Activated B cell treated with CpG ODN at 0.5 μM for 24 hours (primary cell): ENCODE measurements around the gene SCIN. TPM values are rescaled to one million over a fixed set of nuclear protein-coding genes. Genes with fewer than 3 reads are reported as not detected.

Experiments
- ATAC-seq: fragments of 200-7000 bp; cut with Tn5 transposase; one replicate; pipeline ENCODE4 v1.10.0; 2021; ENCODE audit warnings: low read depth, mild to moderate bottlenecking, moderate library complexity
- CTCF ChIA-PET: fragments of 350-600 bp; sonication (Branson Sonifier 250); formaldehyde crosslinking; loops from one replicate; lab custom pipeline; 2021; ENCODE audit warnings: antibody characterized with exemption; lab: Charles Lee
- POLR2A ChIA-PET: fragments of 350-600 bp; sonication (Branson Sonifier 250); formaldehyde crosslinking; loops from one replicate; lab custom pipeline; 2021; ENCODE audit warnings: antibody characterized with exemption; lab: Charles Lee
- DNase-seq: peaks from one replicate; pipeline ENCODE4 v3.0.0; 2022
- H3K27ac Mint-ChIP-seq: one replicate; pipeline ENCODE4 v1.8.0; 2020; ENCODE audit warnings: mixed read lengths
- H3K27me3 Mint-ChIP-seq: one replicate; pipeline ENCODE4 v1.8.0; 2021; ENCODE audit warnings: mixed read lengths
- H3K36me3 Mint-ChIP-seq: one replicate; pipeline ENCODE4 v1.8.0; 2021; ENCODE audit warnings: low read depth, mixed read lengths
- H3K4me1 Mint-ChIP-seq: one replicate; pipeline ENCODE4 v1.8.0; 2021; ENCODE audit warnings: mixed read lengths
- H3K4me3 Mint-ChIP-seq: one replicate; pipeline ENCODE4 v1.8.0; 2020; ENCODE audit warnings: mild to moderate bottlenecking, mixed read lengths
- H3K9me3 Mint-ChIP-seq: one replicate; pipeline ENCODE4 v1.8.0; 2020; ENCODE audit warnings: mixed read lengths
- CTCF ChIP-seq: fragments of 200-600 bp; IDR thresholded peaks from one replicate; pipeline ENCODE4 v1.8.0; 2022; ENCODE audit warnings: antibody characterized with exemption, mild to moderate bottlenecking
- intact Hi-C: fragments of 100-400 bp; cut with micrococcal nuclease; formaldehyde crosslinking; loops from one replicate; pipeline ENCODE4 v1.15.1; 2024
- total RNA-seq: library from RNA; stranded (reverse); gene quantifications from 2 replicates; pipeline ENCODE4 v1.2.3, GENCODE V29; 2022

The SCIN gene
- total RNA-seq, 1 donor from 2014 or later, result not detected

- H3K4me3 Mint-ChIP-seq, result no peak overlapping the region
- ChIA-PET CTCF (no interaction called here), POLR2A (no interaction called here)
- peaks cover 16% of the 10 kb centered on the region for H3K4me1 Mint-ChIP-seq
- no peaks in the 10 kb centered on the region for H3K36me3 Mint-ChIP-seq
- no peak overlapping the region for H3K27ac Mint-ChIP-seq
- TF ChIP-seq CTCF, result no peak
- intact Hi-C loops, result no loop called here
- DNase-seq (no peak), ATAC-seq (no peak)
- H3K9me3 Mint-ChIP-seq, result no peaks in the 10 kb centered on the region
- H3K27me3 Mint-ChIP-seq, result peaks cover 31% of the 10 kb centered on the region
Observed at GRCh38 chr7:12573885-12574284, 3.4 kb downstream of the SCIN start.

- ChIA-PET POLR2A (no interaction called here), CTCF (no interaction called here)
- no peak for TF ChIP-seq CTCF
- Mint-ChIP-seq H3K4me1 (no peaks in the 10 kb centered on the region), H3K9me3 (no peaks in the 10 kb centered on the region), H3K27ac (no peak overlapping the region), H3K4me3 (no peak overlapping the region), H3K36me3 (no peaks in the 10 kb centered on the region), H3K27me3 (no peaks in the 10 kb centered on the region)
- no peak for ATAC-seq
- no peak for DNase-seq
- intact Hi-C loops, result no loop called here
Observed at GRCh38 chr7:12578930-12579640, 8.6 kb downstream of the SCIN start.

DNA sequence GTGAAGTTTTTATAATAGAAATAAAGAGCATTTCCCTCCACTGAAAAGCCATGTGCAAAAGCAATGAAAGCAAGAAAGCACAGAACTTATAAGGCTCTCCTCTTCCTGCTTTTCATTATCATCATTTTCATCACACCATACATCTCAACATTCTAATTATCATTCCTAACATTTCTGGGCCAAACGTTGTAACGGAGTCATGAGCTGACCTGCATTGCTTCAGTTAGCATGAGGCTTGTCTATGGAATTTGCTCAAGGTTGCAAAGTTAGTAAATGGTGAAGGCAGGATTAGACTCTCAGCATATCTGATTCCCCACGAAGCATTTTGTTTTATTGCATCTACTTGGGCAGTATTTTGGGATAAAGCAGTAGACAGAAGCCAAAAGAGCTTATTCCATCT is 11.4 kb downstream of the SCIN start:
- no peak for ATAC-seq
- no peak for TF ChIP-seq CTCF
- ChIA-PET CTCF (no interaction called here), POLR2A (no interaction called here)
- Mint-ChIP-seq H3K9me3 (no peaks in the 10 kb centered on the region), H3K4me3 (no peak overlapping the region), H3K27me3 (no peaks in the 10 kb centered on the region), H3K36me3 (no peaks in the 10 kb centered on the region), H3K27ac (no peak overlapping the region), H3K4me1 (peaks cover 9% of the 10 kb centered on the region)
- no peak for DNase-seq
- intact Hi-C loops, result no loop called here

DNA sequence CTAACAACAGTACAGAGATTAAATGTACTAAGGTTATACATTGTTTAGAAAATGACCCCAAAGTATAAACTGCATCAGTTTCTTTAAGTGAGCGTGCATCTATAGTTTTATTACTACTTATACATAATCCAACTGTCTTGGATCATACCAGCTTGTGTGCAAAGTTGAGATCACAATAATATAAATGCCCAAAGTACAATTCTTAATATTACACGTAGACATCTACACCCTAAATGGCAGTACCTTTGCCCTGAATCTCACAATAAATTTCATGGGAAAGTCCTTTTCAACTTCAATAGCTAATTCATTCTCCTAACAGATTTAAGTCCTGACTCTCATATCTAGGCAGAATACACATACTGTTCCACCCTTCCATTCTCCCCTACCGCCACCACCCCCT is 11.8 kb downstream of the SCIN start:
- Mint-ChIP-seq H3K36me3 (no peaks in the 10 kb centered on the region), H3K4me1 (peaks cover 9% of the 10 kb centered on the region), H3K4me3 (no peak overlapping the region), H3K27me3 (no peaks in the 10 kb centered on the region), H3K27ac (no peak overlapping the region), H3K9me3 (no peaks in the 10 kb centered on the region)
- no peak for DNase-seq
- TF ChIP-seq CTCF, result no peak
- intact Hi-C loops, result no loop called here
- ATAC-seq, result no peak
- POLR2A ChIA-PET, result no interaction called here
- CTCF ChIA-PET, result no interaction called here

DNA sequence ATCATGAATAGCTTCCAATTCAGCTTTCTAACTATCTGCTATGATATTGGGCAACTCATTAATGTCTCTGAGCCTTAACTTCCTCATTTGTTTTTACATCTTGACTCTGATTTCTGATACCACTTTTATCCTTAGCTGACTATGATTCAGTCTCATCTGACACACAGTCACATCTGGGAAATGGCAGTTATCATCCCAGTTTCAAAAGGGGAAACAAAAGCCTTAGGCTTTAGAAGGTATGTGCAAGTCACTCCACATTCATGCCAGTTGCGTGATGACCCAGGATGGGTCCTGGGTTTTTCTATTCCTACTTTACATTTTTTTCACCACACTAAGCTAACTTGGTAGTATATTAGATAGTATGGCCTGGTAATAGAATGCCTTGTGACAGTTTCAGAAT is 12.7 kb downstream of the SCIN start:
- intact Hi-C loops, result no loop called here
- peaks cover 9% of the 10 kb centered on the region for H3K4me1 Mint-ChIP-seq
- ATAC-seq (no peak), DNase-seq (no peak)
- no peak overlapping the region for H3K4me3 Mint-ChIP-seq
- POLR2A ChIA-PET, result no interaction called here
- TF ChIP-seq CTCF, result no peak
- CTCF ChIA-PET, result no interaction called here
- no peaks in the 10 kb centered on the region for H3K36me3 Mint-ChIP-seq
- no peaks in the 10 kb centered on the region for H3K27me3 Mint-ChIP-seq
- H3K27ac Mint-ChIP-seq, result no peak overlapping the region
- no peaks in the 10 kb centered on the region for H3K9me3 Mint-ChIP-seq
